Islet precursor cell (in vitro differentiated cells): ENCODE measurements around the gene RAX.

Source experiments
- DNase-seq: peaks from one replicate; pipeline ENCODE4 v3.0.0-alpha.2; 2018

Gene RAX

GRCh38 chr18:59239642-59240041, 33.6 kb downstream of the RAX start:
- DNase-seq, result no peak

- DNase-seq, result no peak
These were observed 34.9 kb downstream of the RAX start for GRCh38 chr18:59238385-59238784.

- no peak for DNase-seq
These were observed 40.2 kb downstream of the RAX start for GRCh38 chr18:59233017-59233410.

DNA sequence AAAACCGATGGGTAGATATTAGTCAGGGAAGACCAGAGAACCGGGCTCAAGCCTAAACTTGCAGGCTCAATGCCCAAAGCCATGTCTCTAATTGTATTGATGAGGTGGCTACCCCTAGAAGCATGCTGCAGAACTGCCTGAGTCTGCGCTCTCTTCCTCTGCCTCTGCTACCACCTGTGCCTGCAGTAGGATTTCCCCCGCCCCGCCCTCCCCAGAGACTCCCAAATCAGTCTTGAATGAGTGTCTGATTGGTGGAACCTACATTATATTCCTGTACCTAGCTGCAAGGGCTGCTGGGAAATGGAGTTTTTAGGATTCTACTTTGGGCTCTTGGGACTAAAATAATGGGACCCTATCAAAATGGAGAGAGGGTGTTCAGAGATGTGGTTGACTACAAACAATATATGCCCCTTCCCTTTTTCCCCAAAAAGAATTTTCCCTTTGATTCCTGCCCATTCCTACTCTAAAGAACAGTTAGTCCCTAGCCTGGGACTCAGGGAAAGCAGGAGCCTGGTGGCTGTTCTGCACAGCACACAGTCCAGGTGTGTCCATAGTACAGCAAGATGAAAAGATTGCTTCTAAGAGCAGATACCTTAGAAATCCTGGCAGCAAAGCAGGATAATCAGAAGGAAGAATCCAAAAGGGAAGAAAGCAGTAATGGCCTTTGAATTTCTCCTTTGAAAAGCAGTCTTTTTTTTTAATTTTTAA, 40.8 kb downstream of the RAX start:
- no peak for DNase-seq

- DNase-seq, result no peak
These were observed 41.4 kb downstream of the RAX start for GRCh38 chr18:59231877-59232276.

GRCh38 chr18:59231114-59231513, 42.1 kb downstream of the RAX start:
- no peak for DNase-seq

GRCh38 chr18:59229701-59230443, 43.4 kb downstream of the RAX start:
- DNase-seq, result no peak

DNA sequence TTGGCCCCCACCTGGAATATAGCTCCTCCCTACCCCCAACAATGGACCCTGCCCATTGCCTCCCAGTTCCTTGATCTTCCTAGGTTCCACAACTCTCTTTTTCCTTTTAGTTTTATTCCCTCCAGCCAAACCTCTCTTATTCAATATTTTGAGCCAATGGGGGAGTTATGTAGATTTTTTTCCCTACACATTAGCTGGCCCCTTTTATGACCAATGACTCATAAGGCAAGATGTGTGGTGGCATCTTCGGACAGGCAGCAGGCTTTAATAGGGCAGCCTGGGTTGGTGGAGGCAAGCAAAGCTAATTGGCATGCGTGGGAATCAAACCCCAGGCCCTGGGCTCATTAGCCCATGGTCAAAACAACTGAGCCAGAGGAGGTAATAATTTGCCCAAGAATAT, 44.1 kb downstream of the RAX start:
- no peak for DNase-seq

DNA sequence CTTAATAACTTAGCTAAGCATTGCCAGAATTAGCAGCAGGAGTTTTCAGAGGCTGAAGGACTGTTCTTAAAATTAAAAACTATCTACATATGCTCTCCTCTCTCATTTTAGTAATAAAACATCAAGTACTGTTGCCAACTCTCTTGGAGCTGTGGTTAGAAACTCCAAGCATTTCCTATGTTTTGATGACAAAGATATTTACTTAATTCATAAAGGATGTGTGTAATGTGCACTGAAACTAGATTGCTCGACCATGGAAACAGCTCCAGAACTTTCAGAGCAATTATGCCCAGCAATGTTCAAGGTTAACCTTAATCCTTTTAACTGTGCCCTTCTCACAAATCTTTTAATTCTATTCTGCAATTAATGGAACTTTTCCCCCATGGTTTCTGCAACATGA, 44.9 kb downstream of the RAX start:
- DNase-seq, result no peak

DNA sequence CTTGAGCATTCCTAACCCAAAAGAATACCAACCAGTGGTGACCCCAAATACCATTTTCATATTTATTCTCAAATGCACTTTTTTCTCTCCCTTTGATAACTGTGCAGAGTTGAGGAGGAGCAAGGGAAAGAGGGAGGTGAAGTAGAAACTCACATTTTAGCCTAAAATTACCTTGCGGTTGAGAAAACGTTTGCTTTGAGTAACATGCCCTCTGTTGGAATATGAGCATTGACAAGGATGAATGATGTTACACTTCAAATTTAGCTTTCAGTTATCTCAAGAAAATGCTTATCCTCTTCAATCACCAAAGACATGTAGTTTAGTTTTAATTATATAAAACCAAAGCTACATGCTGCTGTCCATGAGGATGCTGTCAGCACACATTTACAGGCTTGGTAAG, 50.9 kb downstream of the RAX start:
- no peak for DNase-seq

DNA sequence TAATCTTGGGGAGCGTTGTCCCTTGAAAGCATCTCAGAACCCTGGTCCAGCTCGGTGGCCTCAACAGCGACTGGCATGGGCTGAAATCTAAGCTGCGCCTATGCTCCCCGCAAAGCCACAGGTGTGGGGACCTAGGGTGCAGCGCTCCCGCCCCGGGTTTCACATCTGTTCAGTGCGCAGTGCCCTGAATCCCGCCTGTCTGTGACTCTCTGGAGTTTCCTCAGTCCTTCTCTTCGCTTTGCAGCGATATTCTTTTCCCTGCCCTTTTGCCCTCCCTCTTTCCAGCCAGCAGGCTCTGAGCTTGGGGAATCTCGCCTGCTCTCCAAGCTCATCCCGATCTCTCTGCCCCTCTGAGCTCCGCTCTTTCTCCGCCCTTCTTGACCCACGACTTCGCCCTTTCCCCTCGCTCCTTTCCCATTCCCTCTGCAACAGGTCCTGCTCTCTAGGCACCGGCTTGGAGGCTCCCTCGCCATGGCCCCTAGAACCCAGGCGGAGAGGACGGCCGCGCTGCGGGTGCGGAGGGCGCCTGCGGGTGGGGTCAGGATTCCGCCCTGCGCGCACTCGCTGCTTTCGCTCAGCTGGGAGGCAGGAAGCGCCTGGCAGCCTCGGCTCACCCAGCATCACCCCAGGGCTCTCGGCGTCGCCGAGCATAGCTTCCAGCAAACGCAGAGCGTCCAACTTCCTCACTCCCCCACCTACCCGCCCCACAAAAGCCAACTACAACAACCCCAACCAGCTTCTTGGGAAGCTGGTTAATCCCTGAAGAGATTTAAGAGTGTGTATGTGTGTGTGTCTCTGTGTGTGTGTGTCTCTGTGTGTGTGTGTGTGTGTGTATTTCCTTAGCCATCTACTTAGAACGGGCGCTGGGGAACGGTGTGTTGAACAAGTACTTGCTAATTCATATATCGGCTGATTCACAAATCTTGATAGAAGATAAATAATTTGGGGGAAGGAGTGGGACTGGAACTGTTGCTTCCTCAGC, 52.2 kb downstream of the RAX start:
- DNase-seq, result peak; percentile 58

GRCh38 chr18:59220164-59220783, 53.0 kb downstream of the RAX start:
- peak; percentile 62 for DNase-seq

GRCh38 chr18:59219672-59220163, 53.5 kb downstream of the RAX start, which contains the start of gene GRP:
TSS of gene GRP (plus strand) at chr18:59220158. CDS start at chr18:59220266, 108 bp downstream.
- no peak for DNase-seq

DNA sequence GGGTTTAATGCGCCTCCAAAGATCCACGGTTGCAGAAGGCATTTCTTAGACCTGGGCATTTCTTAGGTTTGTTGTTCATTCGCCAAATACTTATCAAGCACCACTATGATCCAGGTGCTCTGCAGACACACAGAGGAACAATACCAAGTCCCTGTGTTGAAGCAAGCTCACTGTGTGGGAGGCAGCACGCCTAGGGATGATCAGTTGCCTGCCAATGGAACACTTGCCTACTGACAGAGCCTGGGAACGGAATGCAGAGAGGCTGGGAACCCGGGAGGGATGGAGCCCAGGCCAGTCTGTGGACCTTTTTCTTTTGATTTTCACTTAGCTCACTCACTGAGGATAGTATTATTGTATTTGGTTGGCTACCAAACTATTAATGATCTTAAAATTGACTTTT, 55.2 kb downstream of the RAX start:
- no peak for DNase-seq
